Chondrocyte (in vitro differentiated cells): Measurements from ENCODE around the gene GALK1. TPM values are rescaled to one million over a fixed set of nuclear protein-coding genes. Genes with fewer than 3 reads are reported as not detected.
"Not testable (repeated sequence)": the region's sequence is repeated elsewhere in the genome, so short reads cannot be mapped to it uniquely, and the experiment has no call there.

Experiments
- DNase-seq: peaks from one replicate; pipeline ENCODE4 v3.0.0; 2021; ENCODE audit warnings: mixed read lengths, low spot score
- H3K27ac Mint-ChIP-seq: one replicate; pipeline ENCODE4 v1.8.0; 2021; ENCODE audit warnings: mild to moderate bottlenecking, moderate library complexity, mixed read lengths; ENCODE audit not compliant: unreplicated experiment
- H3K27me3 Mint-ChIP-seq: 2 replicates; pipeline ENCODE4 v1.8.0; 2021; ENCODE audit warnings: low read depth, mixed read lengths
- H3K36me3 Mint-ChIP-seq: 2 replicates; pipeline ENCODE4 v1.8.0; 2021; ENCODE audit warnings: low read depth, mixed read lengths
- H3K4me1 Mint-ChIP-seq: 2 replicates; pipeline ENCODE4 v1.8.0; 2021; ENCODE audit warnings: low read depth, mild to moderate bottlenecking, mixed read lengths
- H3K4me3 Mint-ChIP-seq: one replicate; pipeline ENCODE4 v1.8.0; 2021; ENCODE audit warnings: mild to moderate bottlenecking, moderate library complexity, mixed read lengths; ENCODE audit not compliant: unreplicated experiment
- H3K9me3 Mint-ChIP-seq: 2 replicates; pipeline ENCODE4 v1.8.0; 2021; ENCODE audit warnings: low read depth, mixed read lengths
- CTCF ChIP-seq: fragments of 200-600 bp; sonication (generic); IDR thresholded peaks from 2 replicates; pipeline ENCODE4 v1.5.0; 2021; ENCODE audit warnings: antibody characterized with exemption, mild to moderate bottlenecking, moderate library complexity
- total RNA-seq: library from RNA; stranded (reverse); gene quantifications from 3 replicates; pipeline ENCODE4 v1.2.1, GENCODE V29; 2021

Gene GALK1
- total RNA-seq, 1 donor from 2014 or later = 27.8 TPM

DNA sequence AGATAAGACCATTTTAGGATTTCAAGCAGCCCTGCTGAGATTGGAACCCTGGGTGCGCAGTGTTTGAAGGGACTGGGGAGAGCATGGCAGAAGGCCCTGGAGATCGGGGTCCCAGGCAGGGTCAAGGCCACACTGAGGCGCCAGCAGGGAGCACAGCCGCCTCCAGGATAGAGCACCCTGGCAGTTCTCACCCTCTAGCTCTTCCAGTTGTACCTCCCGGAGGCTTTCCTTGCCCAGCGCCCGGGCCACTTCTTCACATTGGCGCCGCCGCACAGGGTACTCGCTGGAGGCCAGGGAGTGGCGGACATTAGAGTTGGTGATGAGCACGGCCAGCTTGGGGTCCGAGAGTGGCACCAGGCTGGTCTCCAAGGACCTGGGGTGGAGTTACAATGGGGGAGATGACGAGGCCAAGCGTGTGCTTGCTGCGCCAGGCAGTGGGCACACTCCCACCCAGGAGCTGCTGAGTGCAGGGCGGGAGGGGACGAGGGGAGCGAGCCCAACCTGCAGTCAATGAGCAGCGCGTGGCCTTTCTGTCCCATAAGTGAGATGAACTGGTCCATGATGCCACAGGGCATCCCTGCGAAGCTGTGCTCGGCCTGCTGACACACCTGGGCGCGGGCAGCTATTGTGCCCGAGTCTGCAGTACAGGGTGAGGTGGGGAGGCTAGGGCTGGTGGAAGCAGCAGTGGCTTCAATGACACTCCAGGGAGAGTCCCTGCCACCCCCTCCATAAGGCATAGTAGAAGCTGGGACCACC, 2.3 kb downstream of the GALK1 start:
- peak; percentile 81 for DNase-seq
- H3K4me1 Mint-ChIP-seq = peaks cover 4% of the 10 kb centered on the region
- H3K9me3 Mint-ChIP-seq = no peaks in the 10 kb centered on the region
- H3K4me3 Mint-ChIP-seq = peak overlapping the region; percentile 44
- H3K27me3 Mint-ChIP-seq = no peaks in the 10 kb centered on the region
- no peak overlapping the region for H3K27ac Mint-ChIP-seq
- no peak for TF ChIP-seq CTCF
- peaks cover 1% of the 10 kb centered on the region for H3K36me3 Mint-ChIP-seq

- H3K4me3 Mint-ChIP-seq, H3K27me3 Mint-ChIP-seq, H3K4me1 Mint-ChIP-seq, H3K27ac Mint-ChIP-seq, H3K36me3 Mint-ChIP-seq, H3K9me3 Mint-ChIP-seq: not testable (repeated sequence)
- DNase-seq = peak; percentile 7
Observed at GRCh38 chr17:75759978-75760640, 4.9 kb downstream of the GALK1 start.

GRCh38 chr17:75759457-75759856, 5.5 kb downstream of the GALK1 start:
- no peak overlapping the region for H3K4me3 Mint-ChIP-seq

DNA sequence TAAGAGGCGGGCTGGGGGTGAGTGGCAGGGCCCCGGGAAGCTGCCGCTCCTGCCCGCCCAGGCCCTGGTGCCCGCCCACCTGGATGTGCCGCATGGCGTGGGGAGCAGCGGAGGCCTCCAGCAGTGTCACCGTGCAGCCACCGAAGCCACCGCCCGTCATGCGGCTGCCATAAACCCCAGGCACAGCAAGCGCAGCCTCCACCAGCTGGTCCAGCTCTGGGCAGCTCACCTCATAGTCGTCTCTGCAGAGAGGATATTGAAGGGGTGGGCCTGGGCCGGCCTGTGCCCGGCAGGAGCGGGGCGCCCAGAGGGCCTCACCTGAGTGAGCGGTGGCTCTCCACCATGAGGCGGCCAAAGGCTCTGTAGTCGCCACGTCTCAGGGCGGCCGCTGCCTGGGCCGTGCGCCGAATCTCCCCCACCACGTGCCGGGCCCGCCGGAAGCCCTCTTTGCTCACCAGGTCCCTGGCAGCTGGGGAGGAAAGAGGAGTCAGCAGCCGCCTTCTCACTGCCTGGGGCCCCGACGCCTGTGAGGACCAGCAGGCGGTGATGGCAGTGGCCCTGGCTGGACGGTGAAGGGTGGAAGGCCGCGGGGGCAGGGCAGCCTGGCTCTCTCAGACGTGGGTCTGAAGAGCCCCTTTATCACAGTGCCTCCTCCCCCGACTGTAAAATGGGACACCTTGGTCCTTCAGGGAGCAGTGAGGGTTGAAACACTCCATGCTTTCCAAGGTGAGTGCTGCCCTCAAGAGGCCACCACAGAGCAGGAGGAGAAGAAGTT, 6.7 kb downstream of the GALK1 start:
- Mint-ChIP-seq H3K9me3 (no peaks in the 10 kb centered on the region), H3K4me3 (no peak overlapping the region), H3K27ac (no peak overlapping the region), H3K27me3 (no peaks in the 10 kb centered on the region), H3K36me3 (peaks cover 1% of the 10 kb centered on the region), H3K4me1 (peaks cover 6% of the 10 kb centered on the region)
- peak; percentile 67 for TF ChIP-seq CTCF
- DNase-seq = no peak

More at GRCh38 chr17:75759457-75759856, 5.5 kb downstream of the GALK1 start:
- peaks cover 1% of the 10 kb centered on the region for H3K36me3 Mint-ChIP-seq
- peak; percentile 46 for DNase-seq
- TF ChIP-seq CTCF = no peak
- no peaks in the 10 kb centered on the region for H3K9me3 Mint-ChIP-seq
- peaks cover 10% of the 10 kb centered on the region for H3K4me1 Mint-ChIP-seq
- H3K27ac Mint-ChIP-seq = no peak overlapping the region
- H3K27me3 Mint-ChIP-seq = no peaks in the 10 kb centered on the region

GRCh38 chr17:75757086-75757681, 7.8 kb downstream of the GALK1 start:
- Mint-ChIP-seq H3K27ac (no peak overlapping the region), H3K36me3 (no peaks in the 10 kb centered on the region), H3K27me3 (no peaks in the 10 kb centered on the region), H3K4me3 (no peak overlapping the region), H3K4me1 (peaks cover 6% of the 10 kb centered on the region), H3K9me3 (no peaks in the 10 kb centered on the region)
- no peak for TF ChIP-seq CTCF
- no peak for DNase-seq
